Measurements from ENCODE around the gene LCE1A. TPM values are rescaled to one million over a fixed set of nuclear protein-coding genes. Genes with fewer than 3 reads are reported as not detected.

Gene LCE1A
- total RNA-seq, 6 experiments from 2014 or later, result not detected

DNA sequence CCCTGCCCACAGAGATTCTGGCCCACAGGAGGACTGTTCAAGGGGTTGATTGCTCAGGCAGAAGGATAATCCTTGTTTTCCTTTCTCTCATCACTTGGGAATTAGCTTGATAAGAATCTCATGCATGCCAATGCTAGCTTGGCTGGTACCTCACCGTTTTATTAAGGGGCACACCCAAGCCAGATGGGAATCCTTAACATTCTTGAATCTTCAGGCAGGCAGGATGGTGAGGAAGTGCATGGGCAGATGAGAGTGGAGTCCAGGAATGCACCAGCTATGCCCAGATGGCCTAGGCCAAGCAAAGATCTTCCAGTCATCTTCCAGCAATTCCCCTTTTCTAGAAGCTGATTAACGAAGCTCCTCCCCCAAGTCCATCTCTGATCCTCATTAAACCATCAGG lies 28.4 kb downstream of the LCE1A start:
- no peak overlapping the region for H3K4me3 Mint-ChIP-seq
- no peak for TF ChIP-seq CTCF (IDR thresholded peaks at IDR 0.05)
- no peaks in the 10 kb centered on the region for H3K36me3 Mint-ChIP-seq (ENCODE audit: low read depth)
- no peaks in the 10 kb centered on the region; the same call in 1 of the 2 replicates for H3K9me3 Mint-ChIP-seq
- H3K27ac Mint-ChIP-seq, result no peak overlapping the region
- no peak for DNase-seq
- peaks cover 3% of the 10 kb centered on the region; the same call in 1 of the 2 replicates for H3K27me3 Mint-ChIP-seq (ENCODE audit: insufficient read depth)
- H3K4me1 Mint-ChIP-seq (ENCODE audit: low read depth), result no peaks in the 10 kb centered on the region; the same call in 1 of the 2 replicates

- Mint-ChIP-seq H3K27ac (no peak overlapping the region), H3K36me3 (ENCODE audit: low read depth) (no peaks in the 10 kb centered on the region), H3K9me3 (no peaks in the 10 kb centered on the region; the same call in 1 of the 2 replicates), H3K4me3 (no peak overlapping the region), H3K4me1 (ENCODE audit: low read depth) (no peaks in the 10 kb centered on the region; the same call in 1 of the 2 replicates), H3K27me3 (ENCODE audit: insufficient read depth) (peaks cover 7% of the 10 kb centered on the region; the same call in 1 of the 2 replicates)
- TF ChIP-seq CTCF (IDR thresholded peaks at IDR 0.05), result no peak
- no peak for DNase-seq
Measured at GRCh38 chr1:152858062-152858461, 30.8 kb downstream of the LCE1A start.

GRCh38 chr1:152859696-152860095 lies 32.4 kb downstream of the LCE1A start, which contains the start of gene LCE7A:
Gene LCE7A (plus strand): TSS chr1:152859996. CDS start chr1:152860698, 702 bp downstream.
- no peak for DNase-seq
- no peaks in the 10 kb centered on the region; the same call in 1 of the 2 replicates for H3K9me3 Mint-ChIP-seq
- no peak for TF ChIP-seq CTCF (IDR thresholded peaks at IDR 0.05)
- no peaks in the 10 kb centered on the region; the same call in 1 of the 2 replicates for H3K4me1 Mint-ChIP-seq (ENCODE audit: low read depth)
- H3K36me3 Mint-ChIP-seq (ENCODE audit: low read depth), result no peaks in the 10 kb centered on the region
- H3K27me3 Mint-ChIP-seq (ENCODE audit: insufficient read depth), result peaks cover 7% of the 10 kb centered on the region; the same call in 1 of the 2 replicates
- no peak within 1 kb of the TSS for H3K4me3 Mint-ChIP-seq
- H3K27ac Mint-ChIP-seq, result no peak within 1 kb of the TSS

DNA sequence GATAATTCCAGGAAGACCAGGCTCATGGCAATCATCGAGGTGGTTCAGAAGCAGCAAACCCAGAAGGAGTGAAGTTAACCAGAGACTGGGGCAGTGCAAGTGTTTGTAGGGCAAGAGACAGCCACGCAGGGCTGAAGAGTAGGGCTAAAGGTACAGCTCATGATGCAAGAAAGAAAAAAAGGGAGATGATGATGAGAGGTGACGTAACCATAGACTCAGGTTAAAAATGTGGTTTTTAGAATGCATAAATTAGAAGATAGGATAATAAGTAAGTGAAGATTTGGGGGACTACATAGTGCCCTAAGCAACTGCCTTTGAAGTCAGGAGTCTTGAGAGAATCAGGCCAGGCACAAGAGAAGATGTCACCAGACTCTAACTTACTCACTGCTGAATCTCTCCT lies 32.9 kb downstream of the LCE1A start:
- Mint-ChIP-seq H3K27me3 (ENCODE audit: insufficient read depth) (peaks cover 7% of the 10 kb centered on the region; the same call in 1 of the 2 replicates), H3K4me3 (no peak overlapping the region), H3K9me3 (no peaks in the 10 kb centered on the region; the same call in 1 of the 2 replicates), H3K36me3 (ENCODE audit: low read depth) (no peaks in the 10 kb centered on the region), H3K4me1 (ENCODE audit: low read depth) (no peaks in the 10 kb centered on the region; the same call in 1 of the 2 replicates), H3K27ac (no peak overlapping the region)
- TF ChIP-seq CTCF (IDR thresholded peaks at IDR 0.05), result no peak
- DNase-seq, result no peak

- DNase-seq, result no peak
- Mint-ChIP-seq H3K36me3 (ENCODE audit: low read depth) (no peaks in the 10 kb centered on the region), H3K9me3 (no peaks in the 10 kb centered on the region; the same call in 1 of the 2 replicates), H3K27me3 (ENCODE audit: insufficient read depth) (peaks cover 7% of the 10 kb centered on the region; the same call in 1 of the 2 replicates), H3K4me3 (no peak overlapping the region), H3K27ac (no peak overlapping the region), H3K4me1 (ENCODE audit: low read depth) (no peaks in the 10 kb centered on the region)
- TF ChIP-seq CTCF (IDR thresholded peaks at IDR 0.05), result no peak
Measured at GRCh38 chr1:152861374-152861773, 34.1 kb downstream of the LCE1A start.

All from HFFc6 (cell line).